K562 (cell line): ENCODE results near the gene ZFP64. TPM values are rescaled to one million over a fixed set of nuclear protein-coding genes. Genes with fewer than 3 reads are reported as not detected.

Experiments
- BCL6 ChIP-seq: fragments of 250-450 bp; sonication (Bioruptor Pico); IDR thresholded peaks from 2 replicates; pipeline ENCODE4 v1.4.0; 2020
- HCFC1 ChIP-seq: IDR thresholded peaks from 2 replicates; pipeline ENCODE4 v1.6.1; 2012; ENCODE audit warnings: low read depth, low read length, improper control_type of control experiment
- HOMEZ ChIP-seq: fragments of 250-450 bp; sonication (Bioruptor Pico); IDR thresholded peaks from 2 replicates; pipeline ENCODE4 v1.4.0; 2020; ENCODE audit warnings: mild to moderate bottlenecking, moderate library complexity
- HOXB6 ChIP-seq: fragments of 250-450 bp; sonication (Bioruptor Pico); IDR thresholded peaks from 2 replicates; pipeline ENCODE4 v1.5.1; 2022; ENCODE audit warnings: mild to moderate bottlenecking, borderline replicate concordance
- KAT7 ChIP-seq: sonication (generic); formaldehyde crosslinking; IDR thresholded peaks from 2 replicates; pipeline ENCODE4 v1.8.0; 2022; ENCODE audit warnings: missing genetic modification reagents, mild to moderate bottlenecking, borderline replicate concordance
- LARP7 ChIP-seq: fragments of 450-650 bp; IDR thresholded peaks from 2 replicates; pipeline ENCODE4 v1.6.1; 2016
- MEF2D ChIP-seq: conservative IDR thresholded peaks from 2 replicates; pipeline ENCODE4 v1.6.1; 2016; ENCODE audit warnings: low read depth, missing genetic modification characterization, missing compliant biosample characterization
- MLX ChIP-seq, 2 experiments: fragments of 450-650 bp in 1 of 2; sonication (generic) in 1 of 2; formaldehyde crosslinking; conservative IDR thresholded peaks; 2 replicates each; pipeline versions ENCODE4 v1.4.0 to v1.8.1; 2020 to 2022; ENCODE audit warnings: mild to moderate bottlenecking in 1 of 2, missing genetic modification reagents in 1 of 2
- MTA3 ChIP-seq: fragments of 450-650 bp; formaldehyde crosslinking; IDR thresholded peaks from 2 replicates; pipeline ENCODE4 v1.6.1; 2017; ENCODE audit warnings: mild to moderate bottlenecking, borderline replicate concordance
- NR2C2 ChIP-seq, 2 experiments: fragments of 200-800 bp in 1 of 2; sonication (Bioruptor generic) in 1 of 2; sonication (generic) in 1 of 2; formaldehyde crosslinking in 1 of 2; IDR thresholded peaks; 2 replicates each; pipeline versions ENCODE4 v1.6.1 to v1.8.0; 2016 to 2022; ENCODE audit warnings: mild to moderate bottlenecking in 1 of 2, missing compliant biosample characterization in 1 of 2, missing genetic modification characterization in 1 of 2, missing genetic modification reagents in 1 of 2
- POLR2H ChIP-seq: IDR thresholded peaks from 2 replicates; pipeline ENCODE4 v1.6.1; 2016; ENCODE audit warnings: missing genetic modification characterization, low read depth, mild to moderate bottlenecking, control low read depth, missing compliant biosample characterization, moderate library complexity
- RHOXF2B ChIP-seq: fragments of 250-450 bp; sonication (Bioruptor Pico); conservative IDR thresholded peaks from 2 replicates; pipeline ENCODE4 v1.5.1; 2021
- SP2 ChIP-seq: IDR thresholded peaks from 2 replicates; pipeline ENCODE4 v1.6.1; 2011; ENCODE audit warnings: mild to moderate bottlenecking, low read depth, low read length, moderate library complexity; ENCODE audit not compliant: poor library complexity, severe bottlenecking; ENCODE audit errors: extremely low read depth
- TAF7 ChIP-seq: fragments of 450-650 bp; IDR thresholded peaks from 2 replicates; pipeline ENCODE4 v1.6.1; 2016; ENCODE audit warnings: missing genetic modification characterization, missing compliant biosample characterization
- TFE3 ChIP-seq: fragments of 450-650 bp; formaldehyde crosslinking; IDR thresholded peaks from 2 replicates; pipeline ENCODE4 v1.4.0; 2020; ENCODE audit warnings: mild to moderate bottlenecking, mixed read lengths
- TGIF2 ChIP-seq: sonication (generic); formaldehyde crosslinking; IDR thresholded peaks from 2 replicates; pipeline ENCODE4 v1.8.1; 2022; ENCODE audit warnings: mild to moderate bottlenecking, missing genetic modification reagents, moderate library complexity
- USF2 ChIP-seq: sonication (generic); formaldehyde crosslinking; IDR thresholded peaks from 2 replicates; pipeline ENCODE4 v1.5.0; 2020; ENCODE audit warnings: missing genetic modification reagents
- ZBTB34 ChIP-seq: fragments of 250-450 bp; sonication (Bioruptor Pico); IDR thresholded peaks from 2 replicates; pipeline ENCODE4 v1.8.0; 2021; ENCODE audit warnings: mild to moderate bottlenecking, moderate library complexity
- ZBTB8A ChIP-seq: fragments of 450-650 bp; IDR thresholded peaks from 2 replicates; pipeline ENCODE4 v1.6.1; 2018; ENCODE audit warnings: mild to moderate bottlenecking, moderate library complexity; ENCODE audit not compliant: partially characterized antibody
- ZNF121 ChIP-seq: sonication (generic); formaldehyde crosslinking; conservative IDR thresholded peaks from 2 replicates; pipeline ENCODE4 v1.8.0; 2022; ENCODE audit warnings: missing genetic modification reagents
- ZNF232 ChIP-seq: sonication (generic); formaldehyde crosslinking; IDR thresholded peaks from 2 replicates; pipeline ENCODE4 v1.8.0; 2022; ENCODE audit warnings: mild to moderate bottlenecking, missing genetic modification reagents
- polyA plus RNA-seq, 8 experiments: library from polyadenylated mRNA; depleted of rRNA in 4 of 8; stranded (reverse) in 5 of 8; unstranded in 3 of 8; fragments of >200 nt; fragmentation: Nextera tagmentation in 2 of 8; fragmentation: Illumina TruSeq in 1 of 8; extraction: Ambion mirVana in 2 of 8; extraction: Trizol in 1 of 8; gene quantifications; 2 replicates each; pipeline versions ENCODE4 v1.2.1 to v1.2.3, GENCODE V29; 2011 to 2014; ENCODE audit warnings: inconsistent platforms in 1 of 8, missing spikeins in 1 of 8
- total RNA-seq, 7 experiments: library from RNA; depleted of rRNA in 6 of 7; stranded (reverse); fragments of >200 nt in 6 of 7; fragmentation: Illumina TruSeq in 2 of 7; extraction: Trizol in 2 of 7; gene quantifications; 2 replicates each; pipeline versions ENCODE4 v1.2.1 to v1.2.3, GENCODE V29; 2011 to 2021; ENCODE audit warnings: low replicate concordance in 1 of 7

ZFP64 gene
- total and polyA plus RNA-seq, 9 of the 15 experiments (the other 6 are each of a cell fraction or from before 2014, with no cell fraction given): 1.4 to 13.4 (median 7.0) TPM

- TF ChIP-seq HOXB6 (CRISPR knock-in tag) (no peak), MEF2D (tag) (no peak), HCFC1 (no peak), ZBTB34 (CRISPR knock-in tag) (no peak), POLR2H (no peak), BCL6 (CRISPR knock-in tag) (no peak), TAF7 (tag) (0 out of 2 replicates have a peak, but pooled peaks have one; percentile 4), TGIF2 (CRISPR knock-in tag) (0 out of 2 replicates have a peak, but pooled peaks have one; percentile 57), ZBTB8A (no peak), NR2C2 (CRISPR knock-in tag; IDR thresholded peaks at IDR 0.05) (no peak), NR2C2 (tag; IDR thresholded peaks at IDR 0.05) (peak; percentile 31; the same call in 1 of the 2 replicates), SP2 (no peak), ZNF121 (CRISPR knock-in tag) (no peak), MTA3 (no peak; the same call in 1 of the 2 replicates), USF2 (no peak), KAT7 (CRISPR knock-in tag) (0 out of 2 replicates have a peak, but pooled peaks have one; percentile 45), MLX (CRISPR knock-in tag; conservative IDR thresholded peaks at IDR 0.05) (no peak), ZNF232 (CRISPR knock-in tag) (no peak), LARP7 (no peak), TFE3 (CRISPR knock-in tag) (no peak), RHOXF2B (CRISPR knock-in tag) (no peak), HOMEZ (CRISPR knock-in tag) (no peak)
Measured at GRCh38 chr20:52191916-52192718, 538 bp upstream of the ZFP64 start (continued).
